Psoas muscle (tissue), 8 donors: ENCODE results near the gene KIF1A. TPM values are rescaled to one million over a fixed set of nuclear protein-coding genes. Genes with fewer than 3 reads are reported as not detected.

Experiments used
- ATAC-seq, 4 donors: fragments of 200-7000 bp; cut with Tn5 transposase; one replicate each; pipeline ENCODE4 v1.9.1; 2020; ENCODE audit warnings: moderate library complexity in 3 of 4, mild to moderate bottlenecking in 2 of 4
- DNase-seq, 2 donors: peaks; one replicate each; pipeline ENCODE4 v3.0.0-alpha.2; 2020
- H3K27ac ChIP-seq: fragments of 200-600 bp; one replicate; pipeline ENCODE4 v1.8.0; 2022
- H3K27me3 ChIP-seq, 3 donors: fragments of 200-600 bp in 1 of 3; one replicate each; pipeline versions ENCODE4 v1.6.1 to v1.8.0; 2013 to 2022; ENCODE audit warnings: low read length in 2 of 3, mild to moderate bottlenecking in 2 of 3, moderate library complexity in 1 of 3; ENCODE audit not compliant: insufficient read depth in 3 of 3
- H3K36me3 ChIP-seq, 2 donors: fragments of 200-600 bp in 1 of 2; one replicate each; pipeline versions ENCODE4 v1.6.1 to v1.8.0; 2013 to 2022; ENCODE audit warnings: low read depth in 1 of 2, mild to moderate bottlenecking in 1 of 2, moderate library complexity in 1 of 2; ENCODE audit not compliant: insufficient read depth in 1 of 2
- H3K4me1 ChIP-seq: fragments of 200-600 bp; one replicate; pipeline ENCODE4 v1.8.0; 2022
- H3K4me3 ChIP-seq: fragments of 200-600 bp; one replicate; pipeline ENCODE4 v1.8.0; 2022; ENCODE audit warnings: mild to moderate bottlenecking
- H3K9me3 ChIP-seq: fragments of 200-600 bp; one replicate; pipeline ENCODE4 v1.8.0; 2022
- CTCF ChIP-seq: fragments of 200-600 bp; IDR thresholded peaks from one replicate; pipeline ENCODE4 v1.8.0; 2022; ENCODE audit warnings: antibody characterized with exemption
- WGBS, 3 donors: extraction: QIAGEN DNeasy Blood & Tissue Kit; methylation state at CpG; one replicate each; pipeline versions ENCODE4 v1.1.6 to v1.1.7; 2013; 5-methylcytosine and 5-hydroxymethylcytosine counted together
- intact Hi-C, 2 donors: fragments of 100-400 bp; cut with DNase I; formaldehyde crosslinking; loops; one replicate each; pipeline versions ENCODE4 v1.11.0 to v1.14.2; 2022
- polyA plus RNA-seq, 3 donors: library from polyadenylated mRNA; stranded (reverse); fragments of 200-250 nt; gene quantifications; one replicate each; pipeline ENCODE4 v1.2.3, GENCODE V29; 2013
- total RNA-seq, 4 donors: library from RNA; stranded (reverse); fragmentation: NEBNext Ultra II Directional in 2 of 4; extraction: Animal tissue kit (Norgen Biotek cat#: 25700) in 2 of 4; gene quantifications; one replicate each; pipeline versions ENCODE4 v1.2.1 to v1.2.4, GENCODE V29; 2021 to 2023
- donor health status: healthy with polysubstance abuse.
- donor health status: DM: no; HTN: no; CAD: no; lungs with moderate emphysema.
- donor health status: Bipolar disorder and iron deficiency.
- donor health status: healthy.
- donor health status: DM: yes; HTN: yes; CAD: no.
- donor health status: DM: no; HTN: no; CAD: no.
- donor health status: DM: no; HTN: no; CAD: no.
- donor health status: DM: yes; HTN: yes; CAD: no.

KIF1A gene
- total and polyA plus RNA-seq, 7 donors: 0.01 to 1.2 (median 0.12) TPM; not detected in 2

- Histone ChIP-seq H3K4me1 (no peaks in the 10 kb centered on the region), H3K9me3 (no peaks in the 10 kb centered on the region), H3K27ac (no peak overlapping the region), H3K27me3 (peaks cover 0 to 2% (median 0%) of the 10 kb centered on the region in 3 donors), H3K4me3 (no peak overlapping the region), H3K36me3 (no peaks in the 10 kb centered on the region)
- ATAC-seq (no peak), DNase-seq (no peak)
- intact Hi-C loops: no loop called here
- WGBS, 3 donors: 66 to 72% (median 68%) methylated on average over 5 of the region's 5 CpGs
- no peak for TF ChIP-seq CTCF
Observed at GRCh38 chr2:240737512-240737911, 82.5 kb downstream of the KIF1A start.

DNA sequence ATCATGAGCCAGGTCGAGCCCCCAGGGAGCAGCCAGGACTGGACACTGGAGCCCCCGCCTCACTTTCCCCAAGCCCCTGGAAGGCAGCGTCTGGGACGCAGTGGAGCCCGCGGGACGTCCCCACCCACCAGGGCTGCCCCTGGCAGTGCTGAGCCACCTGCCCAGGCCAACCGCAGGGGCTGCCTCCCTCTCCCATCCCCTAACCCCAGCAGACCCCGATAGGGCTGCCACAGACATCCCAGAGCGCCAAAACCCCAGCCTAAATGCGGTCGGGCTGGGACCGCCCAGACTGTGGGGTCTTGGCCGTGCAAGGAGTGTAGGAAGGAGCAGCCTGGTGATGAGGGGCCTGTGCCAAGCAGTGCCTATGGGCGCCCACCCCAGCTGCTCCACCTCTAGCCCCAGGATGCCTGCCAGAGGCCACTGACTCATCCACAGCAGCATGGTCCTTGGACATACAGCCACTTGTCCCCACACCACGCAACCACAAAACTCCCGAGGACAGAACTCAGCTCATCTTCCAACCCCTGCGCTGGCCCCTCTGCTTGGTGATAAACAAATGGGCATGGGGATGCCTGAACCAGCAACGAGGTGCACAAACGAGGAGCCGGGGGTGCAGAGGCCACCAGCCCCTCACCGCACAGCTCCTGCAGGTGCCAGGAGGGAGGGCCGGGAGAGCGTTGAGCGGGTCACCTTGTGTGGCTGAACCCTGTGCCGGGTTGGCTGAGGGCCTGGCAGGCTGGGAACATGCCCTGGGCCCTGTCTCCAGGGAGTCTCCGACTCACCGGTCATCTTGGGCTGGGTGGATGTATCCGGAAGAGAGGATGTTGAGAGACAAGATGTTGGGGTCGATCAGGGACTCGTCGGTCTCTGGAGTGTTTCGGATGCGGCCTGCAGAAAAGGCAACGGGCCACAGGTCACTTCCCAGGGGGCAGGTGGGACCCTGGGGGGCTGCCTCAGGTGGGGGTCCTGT lies 83.5 kb downstream of the KIF1A start:
- H3K9me3 ChIP-seq: no peaks in the 10 kb centered on the region
- H3K4me1 ChIP-seq: no peaks in the 10 kb centered on the region
- ATAC-seq (no peak), DNase-seq (no peak)
- H3K27ac ChIP-seq: no peak overlapping the region
- H3K4me3 ChIP-seq: no peak overlapping the region
- peaks cover 0 to 2% (median under 1%) of the 10 kb centered on the region in 3 donors for H3K27me3 ChIP-seq
- H3K36me3 ChIP-seq: no peaks in the 10 kb centered on the region
- intact Hi-C loops: no loop called here
- 82 to 84% (median 83%) methylated on average over 34 to 35 of the region's 35 CpGs for WGBS, 3 donors
- no peak for TF ChIP-seq CTCF

DNA sequence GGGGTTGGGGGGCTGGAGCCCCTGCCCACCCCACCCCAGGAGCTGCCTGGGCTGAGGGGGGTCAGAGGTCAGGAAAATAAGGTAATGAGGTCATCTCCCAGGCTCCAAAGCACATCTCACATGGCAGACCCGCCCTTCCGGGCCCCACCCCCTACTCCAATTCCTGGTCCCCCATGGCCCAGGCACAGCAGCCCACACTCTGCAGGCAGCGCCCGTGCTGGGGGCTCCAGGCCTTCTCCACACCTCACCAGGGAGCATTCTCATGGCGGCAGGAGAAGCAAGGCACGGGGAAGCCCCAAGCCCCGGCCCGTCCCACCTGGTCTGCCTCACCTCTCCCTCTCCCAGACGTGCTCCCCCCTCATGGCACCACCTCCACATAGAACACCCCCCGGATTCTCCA lies 84.5 kb downstream of the KIF1A start:
- intact Hi-C loops: no loop called here
- DNase-seq (no peak), ATAC-seq (no peak)
- no peaks in the 10 kb centered on the region for H3K36me3 ChIP-seq
- TF ChIP-seq CTCF: no peak
- no peaks in the 10 kb centered on the region for H3K9me3 ChIP-seq
- H3K27ac ChIP-seq: no peak overlapping the region
- H3K4me3 ChIP-seq: no peak overlapping the region
- peaks cover 0 to 11% (median 8%) of the 10 kb centered on the region in 3 donors for H3K27me3 ChIP-seq
- 87 to 91% (median 88%) methylated on average over 9 to 10 of the region's 10 CpGs for WGBS, 3 donors
- no peaks in the 10 kb centered on the region for H3K4me1 ChIP-seq

- no peaks in the 10 kb centered on the region for H3K4me1 ChIP-seq
- H3K27me3 ChIP-seq: peaks cover 0 to 18% (median 12%) of the 10 kb centered on the region in 3 donors
- no peak overlapping the region for H3K4me3 ChIP-seq
- WGBS, 3 donors: 93 to 94% (median 94%) methylated on average over 17 of the region's 17 CpGs
- no peak for ATAC-seq
- H3K9me3 ChIP-seq: no peaks in the 10 kb centered on the region
- no peak for TF ChIP-seq CTCF
- H3K27ac ChIP-seq: no peak overlapping the region
- intact Hi-C loops: no loop called here
- no peaks in the 10 kb centered on the region for H3K36me3 ChIP-seq
- DNase-seq: no peak
Observed at GRCh38 chr2:240734756-240735155, 85.3 kb downstream of the KIF1A start.
